IMR-90 (cell line): ENCODE data around the gene TMEM82. TPM values are rescaled to one million over a fixed set of nuclear protein-coding genes. Genes with fewer than 3 reads are reported as not detected.
A peak's percentile ranks its signal among the peaks of the same experiment; 100 is the strongest.

Experiments used
- ATAC-seq: fragments of 200-7000 bp; cut with Tn5 transposase; 2 replicates; pipeline ENCODE4 v1.9.1; 2020; ENCODE audit warnings: low read depth, mild to moderate bottlenecking, moderate library complexity
- BruUV-seq: library from RNA; stranded (reverse); fragments of 400-500 nt; replicated peaks from 2 replicates; lab custom pipeline; 2021; lab: Mats Ljungman, UMichigan
- CTCF ChIA-PET: fragments of 300-600 bp; formaldehyde crosslinking; extraction: SDS; loops from one replicate; lab custom pipeline; 2021; ENCODE audit warnings: antibody characterized with exemption; lab: Yijun Ruan, JAX
- POLR2A ChIA-PET: fragments of 300-600 bp; sonication (Branson Sonifier 250); formaldehyde crosslinking; loops from one replicate; lab custom pipeline; 2022; ENCODE audit warnings: antibody characterized with exemption; ENCODE audit not compliant: unreplicated experiment; lab: Charles Lee
- DNase-seq: peaks from one replicate; pipeline ENCODE4 v3.0.0; 2013
- H2AFZ ChIP-seq: replicated peaks from 2 replicates; pipeline ENCODE3; 2013; ENCODE audit warnings: low read length, mild to moderate bottlenecking; ENCODE audit not compliant: poor library complexity
- H2AK5ac ChIP-seq: 2 replicates; pipeline ENCODE4 v1.6.1; 2013; ENCODE audit warnings: low read depth, low read length, inconsistent platforms
- H2AK9ac ChIP-seq: replicated peaks from 2 replicates; pipeline ENCODE3; 2013; ENCODE audit warnings: mild to moderate bottlenecking, low read depth, low read length, moderate library complexity; ENCODE audit not compliant: poor library complexity
- H2BK120ac ChIP-seq: 2 replicates; pipeline ENCODE4 v1.6.1; 2013; ENCODE audit warnings: low read depth, low read length, inconsistent platforms
- H2BK15ac ChIP-seq: 3 replicates; pipeline ENCODE4 v1.6.1; 2013; ENCODE audit warnings: low read depth, low read length, inconsistent platforms
- H2BK20ac ChIP-seq: 2 replicates; pipeline ENCODE4 v1.6.1; 2013; ENCODE audit warnings: low read depth, mild to moderate bottlenecking, inconsistent platforms, low read length, moderate library complexity
- H2BK5ac ChIP-seq: 2 replicates; pipeline ENCODE4 v1.6.1; 2013; ENCODE audit warnings: mild to moderate bottlenecking, low read depth, low read length, inconsistent platforms; ENCODE audit not compliant: poor library complexity, severe bottlenecking
- H3K14ac ChIP-seq: replicated peaks from 2 replicates; pipeline ENCODE4 v1.6.1; 2013; ENCODE audit warnings: low read depth, low read length, inconsistent platforms
- H3K18ac ChIP-seq: 2 replicates; pipeline ENCODE4 v1.6.1; 2013; ENCODE audit warnings: low read depth, low read length, control low read depth
- H3K23ac ChIP-seq: 2 replicates; pipeline ENCODE4 v1.6.1; 2013; ENCODE audit warnings: low read depth, low read length, inconsistent platforms
- H3K27ac ChIP-seq: 2 replicates; pipeline ENCODE4 v1.5.1; 2013; ENCODE audit warnings: mild to moderate bottlenecking, control low read depth, low read length; ENCODE audit not compliant: insufficient read depth
- H3K27me3 ChIP-seq: 2 replicates; pipeline ENCODE4 v1.6.1; 2013; ENCODE audit warnings: low read length; ENCODE audit not compliant: control insufficient read depth, insufficient read depth
- H3K36me3 ChIP-seq: 2 replicates; pipeline ENCODE4 v1.6.1; 2013; ENCODE audit warnings: low read length, mixed read lengths; ENCODE audit not compliant: control insufficient read depth, insufficient read depth
- H3K4ac ChIP-seq: 2 replicates; pipeline ENCODE4 v1.6.1; 2013; ENCODE audit warnings: low read depth, low read length, inconsistent platforms
- H3K4me1 ChIP-seq: 2 replicates; pipeline ENCODE4 v1.6.1; 2013; ENCODE audit warnings: low read length, mixed read lengths; ENCODE audit not compliant: control insufficient read depth, insufficient read depth
- H3K4me2 ChIP-seq: 2 replicates; pipeline ENCODE4 v1.6.1; 2013; ENCODE audit warnings: low read depth, mild to moderate bottlenecking, control low read depth, low read length, moderate library complexity
- H3K4me3 ChIP-seq: 2 replicates; pipeline ENCODE4 v1.5.1; 2013; ENCODE audit warnings: low read depth, mild to moderate bottlenecking, control low read depth, low read length, moderate library complexity; ENCODE audit not compliant: insufficient read depth
- H3K56ac ChIP-seq: 2 replicates; pipeline ENCODE4 v1.6.1; 2013; ENCODE audit warnings: low read length, inconsistent platforms; ENCODE audit not compliant: insufficient read depth; ENCODE audit errors: extremely low read depth
- H3K79me1 ChIP-seq, 2 experiments: 2 replicates each; pipeline ENCODE4 v1.6.1; 2013; ENCODE audit warnings: low read length in 2 of 2, inconsistent platforms in 1 of 2, low read depth in 1 of 2
- H3K9ac ChIP-seq: 2 replicates; pipeline ENCODE4 v1.6.1; 2013; ENCODE audit warnings: low read depth, low read length, control low read depth
- H3K9me1 ChIP-seq: 2 replicates; pipeline ENCODE4 v1.6.1; 2013; ENCODE audit warnings: low read length, inconsistent platforms; ENCODE audit not compliant: insufficient read depth
- H3K9me3 ChIP-seq: 2 replicates; pipeline ENCODE4 v1.6.1; 2013; ENCODE audit warnings: low read length; ENCODE audit not compliant: control insufficient read depth, insufficient read depth
- H4K20me1 ChIP-seq: 2 replicates; pipeline ENCODE4 v1.6.1; 2013; ENCODE audit warnings: low read length, inconsistent platforms; ENCODE audit not compliant: insufficient read depth
- H4K5ac ChIP-seq: 2 replicates; pipeline ENCODE4 v1.6.1; 2013; ENCODE audit warnings: mild to moderate bottlenecking, low read depth, low read length, control low read depth
- H4K8ac ChIP-seq, 2 experiments: 2 replicates each; pipeline ENCODE4 v1.6.1; 2013; ENCODE audit warnings: low read depth in 2 of 2, low read length in 2 of 2, control low read depth in 1 of 2, inconsistent platforms in 1 of 2
- H4K91ac ChIP-seq: 2 replicates; pipeline ENCODE4 v1.6.1; 2013; ENCODE audit warnings: low read depth, low read length, inconsistent platforms; ENCODE audit not compliant: insufficient read depth
- BHLHE40 ChIP-seq: fragments of 150-350 bp; IDR thresholded peaks from 2 replicates; pipeline ENCODE4 v1.6.1; 2016; ENCODE audit warnings: mild to moderate bottlenecking, low read depth, low read length
- CEBPB ChIP-seq: IDR thresholded peaks from 2 replicates; pipeline ENCODE4 v1.6.1; 2012; ENCODE audit warnings: low read depth, low read length, improper control_type of control experiment
- CHD1 ChIP-seq: IDR thresholded peaks from 2 replicates; pipeline ENCODE4 v1.6.1; 2012; ENCODE audit warnings: low read depth, low read length, improper control_type of control experiment
- FOS ChIP-seq: fragments of 150-350 bp; IDR thresholded peaks from 2 replicates; pipeline ENCODE4 v1.6.1; 2016; ENCODE audit warnings: low read depth, low read length
- MAFK ChIP-seq: IDR thresholded peaks from 2 replicates; pipeline ENCODE4 v1.6.1; 2012; ENCODE audit warnings: low read depth, low read length, improper control_type of control experiment
- MAZ ChIP-seq: IDR thresholded peaks from 2 replicates; pipeline ENCODE4 v1.6.1; 2012; ENCODE audit warnings: low read depth, mild to moderate bottlenecking, low read length, improper control_type of control experiment, moderate library complexity, borderline replicate concordance
- MXI1 ChIP-seq: IDR thresholded peaks from 2 replicates; pipeline ENCODE4 v1.6.1; 2012; ENCODE audit warnings: low read depth, mild to moderate bottlenecking, low read length, moderate library complexity, borderline replicate concordance
- NFE2L2 ChIP-seq: fragments of 150-350 bp; IDR thresholded peaks from 2 replicates; pipeline ENCODE4 v1.6.1; 2016; ENCODE audit warnings: low read depth, mild to moderate bottlenecking, low read length
- POLR2A ChIP-seq: IDR thresholded peaks from 2 replicates; pipeline ENCODE4 v1.6.1; 2012; ENCODE audit warnings: mild to moderate bottlenecking, low read depth, low read length
- RAD21 ChIP-seq: IDR thresholded peaks from 2 replicates; pipeline ENCODE4 v1.6.1; 2012; ENCODE audit warnings: low read length, improper control_type of control experiment
- RCOR1 ChIP-seq: IDR thresholded peaks from 2 replicates; pipeline ENCODE4 v1.6.1; 2012; ENCODE audit warnings: mild to moderate bottlenecking, low read length, improper control_type of control experiment; ENCODE audit not compliant: insufficient replicate concordance
- RFX5 ChIP-seq: IDR thresholded peaks from 2 replicates; pipeline ENCODE4 v1.8.0; 2012; ENCODE audit warnings: low read depth, mild to moderate bottlenecking, low read length, moderate library complexity
- SMC3 ChIP-seq: fragments of 150-350 bp; IDR thresholded peaks from 2 replicates; pipeline ENCODE4 v1.6.1; 2016; ENCODE audit warnings: low read depth, mild to moderate bottlenecking, antibody characterized with exemption, low read length, moderate library complexity
- WGBS, 2 experiments: methylation state at CpG; one replicate each; pipeline versions ENCODE4 v1.1.5 to v1.1.7; 2013; ENCODE audit warnings: missing lambda C conversion rate in 2 of 2; ENCODE audit not compliant: insufficient read length in 1 of 2; ENCODE audit errors: extremely low coverage in 2 of 2; 5-methylcytosine and 5-hydroxymethylcytosine counted together
- dilution Hi-C: fragments of 300-500 bp; cut with HindIII; formaldehyde crosslinking; loops from one replicate; pipeline ENCODE4 v1.14.3; 2018; ENCODE audit warnings: low sequenced_read_pairs; ENCODE audit not compliant: unreplicated experiment
- in situ Hi-C: fragments of 300-500 bp; cut with MboI; formaldehyde crosslinking; loops from 3 replicates; pipeline ENCODE4 v1.14.3; 2019; ENCODE audit warnings: low sequenced_read_pairs, inconsistent platforms, mixed read lengths
- intact Hi-C: fragments of 100-400 bp; cut with micrococcal nuclease; formaldehyde crosslinking; loops from 2 replicates; pipeline ENCODE4 v1.10.0; 2022
- polyA plus RNA-seq, 3 experiments: library from polyadenylated mRNA; depleted of rRNA; stranded (reverse); fragments of >200 nt; gene quantifications; 2 replicates each; pipeline ENCODE4 v1.2.3, GENCODE V29; 2012; ENCODE audit warnings: low replicate concordance in 1 of 3
- total RNA-seq: library from RNA; depleted of rRNA; stranded (reverse); fragments of >200 nt; gene quantifications from 2 replicates; pipeline ENCODE4 v1.2.3, GENCODE V29; 2012
- TF ChIP-seq, protein P1 (sequence below): conservative IDR thresholded peaks from 2 replicates; pipeline ENCODE4 v1.5.1; 2012; ENCODE audit warnings: mild to moderate bottlenecking, low read depth, low read length, improper control_type of control experiment
- TF ChIP-seq, protein P2 (sequence below): fragments of 150-350 bp; IDR thresholded peaks from 2 replicates; pipeline ENCODE4 v1.6.1; 2017; ENCODE audit warnings: mild to moderate bottlenecking, antibody characterized with exemption, low read length, low read depth

Gene TMEM82
- total and polyA plus RNA-seq, 2 of the 4 experiments (the other 2 are of a cell fraction): not detected

DNA sequence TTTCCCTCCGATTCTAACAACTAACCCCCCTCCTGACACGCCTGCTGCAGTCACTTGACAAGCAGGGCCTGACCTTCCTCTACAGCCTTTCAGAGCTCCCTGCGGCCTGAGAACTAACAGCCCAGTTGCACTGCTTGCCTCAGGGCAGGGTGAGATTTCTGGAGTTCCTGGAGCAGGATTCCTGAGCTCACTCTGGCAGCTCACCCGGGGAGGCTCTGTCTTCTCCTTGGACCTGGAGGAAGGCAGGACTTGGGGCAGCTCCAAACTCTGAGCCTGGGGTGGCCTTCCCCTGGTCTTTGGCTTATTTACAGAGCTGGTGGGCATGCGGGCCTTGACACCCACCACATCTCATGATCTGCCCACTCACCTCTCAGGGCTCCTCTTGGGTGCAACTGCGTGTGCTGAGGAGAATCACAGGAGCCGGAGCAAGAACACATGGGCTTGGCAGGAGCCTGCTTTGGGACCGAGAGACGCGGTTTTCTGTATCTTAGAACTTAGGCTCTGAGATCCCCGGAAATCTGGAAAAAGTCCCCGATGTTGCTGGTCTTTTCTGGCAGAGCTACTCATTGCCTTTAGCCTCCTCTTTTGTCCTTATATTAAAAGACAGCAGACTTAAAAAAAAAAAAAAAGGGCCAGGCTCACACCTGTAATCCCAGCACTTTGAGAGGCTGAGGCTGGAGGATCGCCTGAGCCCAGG lies 19.3 kb upstream of the TMEM82 start:
- no peak overlapping the region for H3K23ac ChIP-seq
- H4K8ac ChIP-seq: no peak overlapping the region
- H3K14ac ChIP-seq: no peak overlapping the region
- H3K9me3 ChIP-seq: no peaks in the 10 kb centered on the region
- dilution Hi-C loops: no loop called here
- peaks cover 6 to 15% of the 10 kb centered on the region in 2 experiments; a peak in 2 of 4 replicates for H3K79me1 ChIP-seq
- H2BK15ac ChIP-seq: no peak overlapping the region
- ChIA-PET POLR2A (no interaction called here), CTCF (interaction anchor here (0.6 kb wide), 2 partner anchors 111 to 143 kb away, joined by 3 read pairs; no protein-coding TSS in a partner anchor)
- peak; percentile 27; the same call in 1 of the 2 replicates for ATAC-seq
- no peak overlapping the region for H3K9ac ChIP-seq
- 0 out of 2 replicates have a peak, but pooled peaks cover 5% of the 10 kb centered on the region for H4K20me1 ChIP-seq
- no peak overlapping the region for H2BK5ac ChIP-seq
- no TSS peak for BruUV-seq
- no peak overlapping the region for H2BK20ac ChIP-seq
- peaks cover 75% of the 10 kb centered on the region for H3K36me3 ChIP-seq
- no peak overlapping the region for H3K4me3 ChIP-seq
- no peak overlapping the region for H2AFZ ChIP-seq
- no peak overlapping the region for H3K56ac ChIP-seq
- no peak for DNase-seq
- no peak overlapping the region for H3K4me2 ChIP-seq
- H3K27ac ChIP-seq: no peak overlapping the region
- H2AK9ac ChIP-seq: no peak overlapping the region
- H3K4ac ChIP-seq: no peak overlapping the region
- no peak overlapping the region for H3K18ac ChIP-seq
- H3K27me3 ChIP-seq: no peaks in the 10 kb centered on the region
- no peak overlapping the region for H4K5ac ChIP-seq
- no peak overlapping the region for H2AK5ac ChIP-seq
- H3K4me1 ChIP-seq: no peaks in the 10 kb centered on the region
- no peak overlapping the region for H4K91ac ChIP-seq
- intact Hi-C loops: no loop called here
- 100% methylated on average over 4 of the region's 13 CpGs; no CpG with 5 or more reads in 1 of the 2 experiments for WGBS, 2 experiments
- no peak overlapping the region for H2BK120ac ChIP-seq
- no peaks in the 10 kb centered on the region for H3K9me1 ChIP-seq
- in situ Hi-C loops: no loop called here
- TF ChIP-seq FOS: no peak
- no peak for TF ChIP-seq CHD1
- TF ChIP-seq MAFK: no peak
- no peak for TF ChIP-seq NFE2L2
- TF ChIP-seq RFX5: no peak
- no peak for TF ChIP-seq RAD21
- no peak for TF ChIP-seq MXI1
- TF ChIP-seq, protein P1, sequence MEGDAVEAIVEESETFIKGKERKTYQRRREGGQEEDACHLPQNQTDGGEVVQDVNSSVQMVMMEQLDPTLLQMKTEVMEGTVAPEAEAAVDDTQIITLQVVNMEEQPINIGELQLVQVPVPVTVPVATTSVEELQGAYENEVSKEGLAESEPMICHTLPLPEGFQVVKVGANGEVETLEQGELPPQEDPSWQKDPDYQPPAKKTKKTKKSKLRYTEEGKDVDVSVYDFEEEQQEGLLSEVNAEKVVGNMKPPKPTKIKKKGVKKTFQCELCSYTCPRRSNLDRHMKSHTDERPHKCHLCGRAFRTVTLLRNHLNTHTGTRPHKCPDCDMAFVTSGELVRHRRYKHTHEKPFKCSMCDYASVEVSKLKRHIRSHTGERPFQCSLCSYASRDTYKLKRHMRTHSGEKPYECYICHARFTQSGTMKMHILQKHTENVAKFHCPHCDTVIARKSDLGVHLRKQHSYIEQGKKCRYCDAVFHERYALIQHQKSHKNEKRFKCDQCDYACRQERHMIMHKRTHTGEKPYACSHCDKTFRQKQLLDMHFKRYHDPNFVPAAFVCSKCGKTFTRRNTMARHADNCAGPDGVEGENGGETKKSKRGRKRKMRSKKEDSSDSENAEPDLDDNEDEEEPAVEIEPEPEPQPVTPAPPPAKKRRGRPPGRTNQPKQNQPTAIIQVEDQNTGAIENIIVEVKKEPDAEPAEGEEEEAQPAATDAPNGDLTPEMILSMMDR: no peak
- TF ChIP-seq MAZ: no peak
- TF ChIP-seq POLR2A: no peak
- TF ChIP-seq CEBPB: no peak
- TF ChIP-seq SMC3: no peak
- TF ChIP-seq, protein P2, sequence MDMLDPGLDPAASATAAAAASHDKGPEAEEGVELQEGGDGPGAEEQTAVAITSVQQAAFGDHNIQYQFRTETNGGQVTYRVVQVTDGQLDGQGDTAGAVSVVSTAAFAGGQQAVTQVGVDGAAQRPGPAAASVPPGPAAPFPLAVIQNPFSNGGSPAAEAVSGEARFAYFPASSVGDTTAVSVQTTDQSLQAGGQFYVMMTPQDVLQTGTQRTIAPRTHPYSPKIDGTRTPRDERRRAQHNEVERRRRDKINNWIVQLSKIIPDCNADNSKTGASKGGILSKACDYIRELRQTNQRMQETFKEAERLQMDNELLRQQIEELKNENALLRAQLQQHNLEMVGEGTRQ: no peak
- no peak for TF ChIP-seq RCOR1
- TF ChIP-seq BHLHE40: no peak
